GM19372 (cell line): Measurements from ENCODE around the gene CACNG4.
"Not testable (repeated sequence)": the region's sequence is repeated elsewhere in the genome, so short reads cannot be mapped to it uniquely, and the experiment has no call there.

Source experiments
- ATAC-seq: cut with Tn5 transposase; IDR thresholded peaks from one replicate; pipeline ENCODE4 v1.9.1; 2021; ENCODE audit warnings: mild to moderate bottlenecking, low read depth, moderate library complexity; ENCODE audit not compliant: unreplicated experiment

CACNG4 gene

DNA sequence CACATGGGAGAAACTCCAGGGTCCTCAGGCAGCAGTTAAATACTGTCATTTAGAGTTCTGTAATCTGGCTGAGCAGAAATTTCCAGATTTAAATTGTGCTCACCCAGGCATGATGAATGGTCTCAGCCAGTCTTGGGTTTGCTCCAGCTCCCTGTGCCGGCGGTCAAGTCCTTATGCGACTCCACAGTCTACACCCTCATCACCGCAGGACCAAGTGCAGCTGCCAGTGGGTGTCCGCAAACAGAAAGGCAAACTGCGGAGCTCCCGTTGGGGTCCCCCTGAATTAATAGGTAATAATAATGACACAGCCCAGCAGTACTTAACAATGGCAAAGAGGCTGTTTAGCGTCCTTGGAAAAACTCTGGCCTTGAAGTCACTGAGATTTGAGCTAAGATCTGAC is 3.9 kb upstream of the CACNG4 start:
- no peak for ATAC-seq

DNA sequence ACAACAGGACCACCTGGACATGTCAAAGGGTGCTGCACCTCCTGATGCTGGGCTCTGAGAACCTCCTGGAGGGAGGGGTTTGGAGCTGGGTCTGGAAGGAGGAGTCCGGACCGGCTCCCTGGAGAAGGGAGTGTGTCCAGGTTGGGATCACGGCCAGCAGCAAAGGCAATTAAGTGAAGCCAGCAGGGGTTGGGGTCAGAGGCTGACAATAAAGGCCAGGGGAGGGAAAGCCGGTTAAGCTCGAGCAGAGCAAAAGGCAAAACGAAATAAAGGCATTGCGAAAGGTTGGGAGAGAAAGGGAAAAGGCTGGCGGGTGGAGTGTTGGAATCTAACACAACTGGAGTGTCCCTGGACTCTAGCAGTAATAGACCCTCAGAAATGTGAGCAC is 992 bp upstream of the CACNG4 start:
- no peak for ATAC-seq

DNA sequence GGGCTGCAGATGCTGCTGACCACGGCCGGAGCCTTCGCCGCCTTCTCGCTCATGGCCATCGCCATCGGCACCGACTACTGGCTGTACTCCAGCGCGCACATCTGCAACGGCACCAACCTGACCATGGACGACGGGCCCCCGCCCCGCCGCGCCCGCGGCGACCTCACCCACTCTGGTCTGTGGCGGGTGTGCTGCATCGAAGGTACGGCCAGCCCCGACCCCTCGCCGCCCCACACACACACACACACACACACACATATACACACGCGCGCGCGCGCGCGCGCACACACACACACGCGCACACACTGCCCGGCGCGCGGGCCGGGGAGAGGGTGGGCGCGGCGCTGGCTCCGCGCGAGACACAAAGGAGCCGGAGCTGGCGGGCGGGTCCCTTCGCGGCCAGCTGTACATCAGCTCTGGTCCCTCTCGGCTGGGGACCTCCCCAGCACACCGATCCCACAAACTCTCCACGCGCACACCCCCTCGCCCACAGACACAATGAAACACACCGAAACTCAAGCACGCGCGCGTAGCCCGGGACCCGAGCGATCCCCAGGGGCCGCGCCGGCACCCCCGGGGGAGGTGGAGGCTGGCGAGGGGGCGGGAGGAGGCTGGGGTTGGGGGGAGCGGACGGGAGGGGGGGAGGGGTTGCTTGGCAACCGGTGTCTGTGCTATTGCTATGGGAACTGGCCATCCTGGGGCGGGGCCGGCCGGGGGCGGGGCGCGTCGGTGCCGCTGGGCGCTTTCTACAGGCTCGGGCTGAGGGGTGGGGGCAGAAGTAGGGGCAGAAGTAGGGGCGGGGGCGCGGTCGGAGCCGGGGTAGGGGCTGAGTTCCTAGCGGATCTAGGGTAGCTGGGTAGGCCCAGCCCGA is 658 bp downstream of the CACNG4 start:
- ATAC-seq, result no peak

DNA sequence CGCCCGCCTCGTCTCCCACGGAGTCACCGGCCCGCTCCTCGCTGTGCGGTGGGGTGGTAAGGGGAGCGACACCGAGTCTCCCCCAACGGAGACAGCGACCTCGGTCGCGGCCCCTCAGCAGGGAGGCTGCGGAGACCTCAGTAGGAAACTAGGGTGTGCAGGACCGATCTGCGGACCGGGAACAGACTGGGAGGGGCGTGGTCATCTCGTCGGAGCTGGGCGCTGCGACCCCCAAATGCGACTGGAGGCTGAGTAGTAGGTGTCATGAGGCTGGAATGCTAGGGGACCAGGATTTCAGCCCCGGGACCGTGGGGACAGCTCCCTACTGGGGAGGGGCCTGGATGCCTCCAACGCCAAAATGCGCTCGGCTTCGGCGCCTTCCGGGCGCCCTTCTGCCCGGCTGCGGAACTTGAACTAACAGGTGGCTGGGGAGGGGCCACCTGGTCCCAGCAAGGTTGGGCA is 1.3 kb downstream of the CACNG4 start:
- no peak for ATAC-seq

DNA sequence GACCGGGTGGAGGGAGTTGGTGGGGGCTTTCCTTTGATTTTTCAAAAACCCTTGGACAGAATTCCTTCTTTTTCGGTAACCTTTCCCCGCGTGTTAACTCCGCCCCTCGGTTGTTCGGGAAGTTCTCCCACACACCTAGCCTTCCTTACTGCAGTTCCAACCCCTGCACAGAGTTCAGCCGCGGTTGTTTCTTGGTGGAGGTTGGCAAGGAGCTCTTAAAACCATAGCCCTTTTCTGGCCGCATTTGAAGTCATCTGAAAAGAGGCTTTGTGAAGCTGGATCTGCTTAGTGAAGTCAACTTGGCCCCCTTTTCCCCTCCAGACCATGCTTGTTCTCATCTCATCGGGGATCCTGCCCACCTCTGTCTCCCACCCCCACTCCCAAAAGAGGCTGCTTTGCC is 1.8 kb downstream of the CACNG4 start:
- no peak for ATAC-seq

DNA sequence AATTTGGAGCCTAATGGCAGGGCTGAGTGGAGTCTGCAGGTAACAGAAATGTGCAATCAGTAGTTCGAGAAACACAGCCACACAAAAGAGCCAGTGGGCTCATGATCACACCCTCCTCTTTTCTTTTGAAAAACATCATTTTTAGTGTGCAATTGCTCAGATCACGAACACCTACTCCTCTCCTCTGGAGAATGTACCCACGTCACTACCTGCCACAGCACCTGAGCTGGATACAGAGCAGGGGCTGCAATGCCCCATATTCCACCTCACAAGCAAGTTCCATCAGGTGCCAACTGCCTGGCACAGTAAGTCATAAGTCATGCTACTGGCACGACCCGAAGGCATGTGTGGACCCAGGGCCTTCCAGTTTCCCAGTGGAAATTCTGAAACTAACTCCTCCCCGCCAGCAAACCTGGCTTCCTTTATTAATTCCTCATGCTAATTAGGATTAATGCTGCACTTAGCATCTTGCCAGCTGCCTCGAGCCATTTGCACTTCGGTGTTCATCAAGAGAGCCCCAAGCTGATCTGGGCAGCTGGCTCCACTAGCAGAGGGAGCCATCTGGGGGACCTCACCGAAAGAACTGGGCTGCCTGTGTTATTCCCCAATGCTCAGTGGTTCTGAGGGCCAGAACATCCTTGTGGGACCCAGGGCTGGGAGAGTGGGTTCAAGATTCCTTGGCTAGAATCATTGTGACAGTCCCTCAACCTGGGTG is 2.4 kb downstream of the CACNG4 start:
- no peak for ATAC-seq

DNA sequence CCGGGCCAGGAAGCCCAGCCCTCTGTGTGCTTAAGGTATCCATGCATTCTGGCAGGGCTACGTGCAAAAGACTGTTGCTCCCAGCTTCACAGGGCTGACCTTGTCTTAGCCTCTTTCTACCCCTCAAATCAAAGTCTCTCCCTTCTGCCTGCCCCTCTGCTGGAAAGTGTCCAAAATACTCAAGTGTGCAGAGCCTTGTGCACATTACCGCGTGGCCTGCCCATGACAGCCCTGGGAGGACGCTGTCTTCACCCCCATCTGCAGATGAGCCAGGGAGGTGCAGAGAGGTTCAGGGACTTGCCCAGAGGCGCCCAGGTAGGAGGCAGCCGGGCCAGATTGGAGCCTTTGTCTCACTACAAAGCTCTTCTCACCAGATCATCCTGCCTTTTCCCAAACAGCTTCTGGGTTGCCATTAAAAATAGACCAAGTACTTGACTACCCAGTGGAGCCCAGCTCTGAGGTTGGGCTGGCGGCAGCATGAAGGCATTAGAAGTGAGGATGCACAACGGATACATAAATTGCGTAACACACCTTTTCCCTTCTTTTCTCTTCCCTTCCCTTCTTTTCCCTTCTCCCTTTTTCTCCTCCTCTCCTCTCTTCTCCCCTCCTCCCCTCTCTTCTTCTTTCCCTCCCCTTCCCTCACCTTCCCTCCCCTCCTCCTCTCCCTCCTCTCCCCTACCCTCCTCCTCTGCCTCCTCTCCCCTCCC is 3.5 kb downstream of the CACNG4 start:
- no peak for ATAC-seq

DNA sequence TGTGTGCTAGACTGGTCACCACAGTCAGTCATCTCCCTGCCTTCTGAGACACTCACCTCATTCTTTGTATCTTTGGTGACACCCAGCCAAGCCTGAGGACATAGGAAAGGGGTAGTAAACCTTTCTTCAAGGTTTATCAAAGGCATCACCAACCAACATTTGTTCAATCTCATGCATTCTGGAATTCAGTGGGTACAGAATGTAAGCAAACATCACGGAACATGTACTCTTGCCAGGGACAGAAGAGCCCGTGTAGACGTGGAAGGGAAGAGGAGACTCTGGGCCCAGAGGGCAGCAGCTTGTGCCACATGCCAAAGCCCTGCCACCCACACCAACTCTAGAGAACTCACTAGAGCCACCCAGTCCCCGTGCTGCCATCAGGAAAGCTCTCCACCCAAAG is 4.4 kb downstream of the CACNG4 start:
- no peak for ATAC-seq

DNA sequence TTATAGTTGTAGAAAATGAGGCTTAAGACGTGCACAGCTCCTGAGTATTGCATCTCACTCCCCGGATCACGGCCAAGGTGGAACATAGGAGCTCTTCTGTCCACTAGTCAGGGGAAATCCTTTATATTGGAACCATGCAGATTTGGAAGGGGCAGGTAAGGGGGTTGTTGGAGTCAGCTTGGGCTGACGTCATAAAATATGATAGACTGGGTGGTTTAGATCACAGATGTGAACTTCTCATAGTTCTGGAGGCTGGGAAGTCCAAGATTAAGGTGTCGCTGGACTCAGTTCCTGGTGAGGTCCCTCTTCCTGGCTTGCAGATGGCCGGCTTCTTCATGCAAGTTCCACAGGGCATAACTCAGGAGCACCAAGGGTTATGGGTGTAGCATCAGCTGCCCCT is 5.6 kb downstream of the CACNG4 start:
- no peak for ATAC-seq

DNA sequence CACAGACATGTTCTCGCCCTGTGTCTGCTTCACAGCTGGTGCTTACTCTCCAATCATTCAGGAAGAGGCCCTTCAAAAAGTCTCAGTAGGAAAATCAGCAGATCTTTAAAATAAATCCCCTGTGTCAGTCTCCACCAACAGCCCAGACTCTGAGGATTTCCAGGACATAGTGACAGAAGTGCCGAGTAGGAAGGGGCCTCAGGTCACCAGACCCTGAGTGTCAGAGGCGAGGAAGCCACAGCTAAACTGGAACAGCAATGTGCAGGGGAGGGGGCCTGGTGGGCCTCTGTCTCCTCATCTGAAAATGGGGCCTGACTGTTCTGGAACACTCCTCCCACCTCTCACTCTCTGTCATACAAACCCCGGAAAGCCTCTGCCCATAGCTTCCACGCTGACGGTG is 6.3 kb downstream of the CACNG4 start:
- ATAC-seq, result no peak

DNA sequence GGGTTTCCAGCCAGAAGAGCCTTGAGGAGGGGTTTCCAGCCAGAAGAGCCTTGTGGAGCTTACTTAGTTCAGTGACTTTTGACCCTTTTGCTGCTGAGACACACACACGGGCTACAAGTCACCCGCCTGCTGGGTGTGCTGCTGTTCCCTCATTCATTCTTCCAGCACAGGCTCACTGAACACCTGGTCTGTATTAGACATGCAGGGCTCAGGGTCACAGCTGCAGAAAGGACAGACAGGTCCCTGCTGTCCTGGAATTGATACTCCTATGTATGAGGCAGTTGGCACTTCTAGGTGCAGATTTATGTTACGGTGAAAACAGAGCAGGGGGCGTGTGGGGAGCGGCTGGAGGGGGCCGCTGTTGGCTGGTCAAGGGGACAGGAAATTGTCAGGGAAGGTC is 6.8 kb downstream of the CACNG4 start:
- no peak for ATAC-seq

DNA sequence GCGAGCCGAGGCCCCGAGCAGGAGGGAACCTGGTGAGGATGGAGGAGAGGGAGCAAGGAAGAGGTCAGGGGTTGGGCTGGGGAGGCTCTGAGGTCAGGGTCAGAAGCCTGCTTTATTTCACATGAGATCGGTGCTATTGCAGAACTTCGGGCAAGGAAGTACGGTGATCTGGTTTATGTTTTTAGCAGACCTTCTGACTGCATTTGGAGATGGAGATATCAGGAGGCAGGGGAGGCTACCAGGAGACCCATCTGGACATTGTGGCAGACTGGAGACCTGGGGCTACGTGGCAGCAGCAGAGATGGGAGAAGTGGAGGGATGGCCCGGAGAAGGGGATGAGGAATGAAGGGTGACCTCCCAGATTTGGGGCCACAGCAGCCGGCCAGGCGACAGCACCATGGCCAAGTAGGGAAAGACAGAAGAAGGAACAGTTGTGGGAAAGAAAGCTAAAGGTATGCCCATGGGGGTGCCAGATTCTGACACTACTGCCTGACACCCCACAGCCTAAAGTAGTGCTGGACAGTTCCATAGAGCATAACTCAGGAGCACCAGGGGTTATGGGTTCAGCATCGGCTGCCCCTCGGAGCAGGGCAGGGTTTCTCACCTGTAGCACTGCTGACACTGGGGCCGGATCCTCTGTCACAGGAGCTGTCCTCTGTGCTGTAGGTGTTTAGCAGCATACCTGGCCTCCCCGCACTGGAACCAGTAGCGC is 7.4 kb downstream of the CACNG4 start:
- no peak for ATAC-seq

DNA sequence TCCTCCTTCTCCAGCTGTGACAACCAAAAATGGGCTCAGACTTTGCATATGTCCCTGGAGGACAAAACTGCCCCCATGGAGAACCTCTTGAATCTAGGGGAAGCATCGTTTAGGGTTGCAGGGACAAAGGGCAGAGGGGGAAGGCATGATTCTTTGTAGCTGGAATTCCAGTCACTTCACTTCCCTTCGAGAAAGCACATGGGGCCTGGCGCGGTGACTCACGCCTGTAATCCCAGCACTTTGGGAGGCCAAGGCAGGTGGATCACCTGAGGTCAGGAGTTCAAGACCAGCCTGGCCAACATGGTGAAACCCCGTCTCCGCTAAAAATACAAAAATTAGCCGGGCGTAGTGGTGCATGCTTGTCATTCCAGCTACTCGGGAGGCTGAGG is 7.9 kb downstream of the CACNG4 start:
- not testable (repeated sequence) for ATAC-seq

DNA sequence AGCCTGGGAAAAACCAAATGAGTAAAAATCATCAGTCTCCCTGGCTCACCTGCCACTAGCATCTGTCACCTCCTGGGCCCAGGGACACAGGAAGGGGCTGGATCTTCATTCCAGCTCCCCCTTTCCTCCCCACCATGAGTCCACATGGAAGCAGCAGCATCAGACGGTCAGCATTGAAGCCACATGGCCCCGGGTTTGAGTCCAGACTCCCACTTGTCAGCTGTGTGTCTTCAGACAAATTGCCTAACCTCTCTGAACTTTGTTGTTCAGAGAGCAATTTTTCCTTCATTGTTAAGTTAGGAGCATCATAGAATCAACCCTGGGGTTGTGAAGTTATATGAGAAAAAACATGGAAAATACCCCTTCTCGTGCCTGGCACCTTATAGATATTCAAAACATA is 10.7 kb downstream of the CACNG4 start:
- no peak for ATAC-seq

DNA sequence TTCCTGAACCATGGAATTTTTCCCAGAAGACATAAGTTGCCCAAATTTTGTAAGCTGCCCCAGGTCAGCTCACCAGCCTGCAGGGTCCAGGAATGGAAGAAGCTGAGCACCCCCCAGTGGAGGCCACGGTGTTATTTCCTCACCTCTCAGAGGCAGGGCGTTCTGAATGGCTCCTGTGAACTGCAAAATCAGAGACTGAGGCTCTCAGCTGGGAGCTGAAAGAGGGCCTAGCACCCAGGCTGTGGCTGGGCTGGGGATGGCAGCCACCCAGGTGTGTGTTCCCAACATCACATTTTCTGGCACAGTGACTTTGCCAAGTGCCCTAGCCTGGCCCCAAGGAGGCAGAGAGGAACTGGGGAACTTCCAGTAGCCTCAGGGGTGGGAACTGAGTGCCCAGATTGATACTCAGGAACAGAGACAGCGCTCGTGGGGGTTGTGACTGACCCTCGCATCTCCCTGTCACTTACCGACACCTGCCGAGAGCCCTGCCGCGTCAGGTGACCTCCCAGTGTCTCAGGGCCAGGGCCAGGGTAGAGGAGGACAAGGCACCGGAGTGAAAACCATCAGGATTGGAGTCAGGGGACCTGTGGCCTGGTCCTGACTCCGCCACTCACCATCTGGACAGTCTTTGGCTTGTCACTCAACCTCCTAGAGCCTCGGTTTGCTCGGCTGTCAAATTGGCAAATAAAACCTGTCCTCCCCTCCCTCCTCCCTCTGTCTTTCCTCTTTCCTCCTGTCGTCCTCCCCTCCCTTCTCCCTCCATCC is 11.3 kb downstream of the CACNG4 start:
- no peak for ATAC-seq

DNA sequence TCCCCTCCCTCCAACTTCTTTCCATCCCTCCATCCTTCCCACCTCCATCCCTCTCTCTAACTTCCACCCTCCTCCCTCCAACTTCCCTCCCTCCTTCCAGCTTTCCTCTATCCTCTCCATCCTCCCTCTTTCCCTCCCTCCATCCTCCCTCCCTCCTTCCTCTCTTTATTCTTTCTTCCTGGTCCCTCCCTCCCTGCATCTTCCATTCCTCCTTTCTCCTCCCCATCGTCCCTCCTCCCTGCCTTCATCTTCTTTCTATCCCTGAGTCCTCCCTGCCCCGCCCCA is 11.8 kb downstream of the CACNG4 start:
- no peak for ATAC-seq

DNA sequence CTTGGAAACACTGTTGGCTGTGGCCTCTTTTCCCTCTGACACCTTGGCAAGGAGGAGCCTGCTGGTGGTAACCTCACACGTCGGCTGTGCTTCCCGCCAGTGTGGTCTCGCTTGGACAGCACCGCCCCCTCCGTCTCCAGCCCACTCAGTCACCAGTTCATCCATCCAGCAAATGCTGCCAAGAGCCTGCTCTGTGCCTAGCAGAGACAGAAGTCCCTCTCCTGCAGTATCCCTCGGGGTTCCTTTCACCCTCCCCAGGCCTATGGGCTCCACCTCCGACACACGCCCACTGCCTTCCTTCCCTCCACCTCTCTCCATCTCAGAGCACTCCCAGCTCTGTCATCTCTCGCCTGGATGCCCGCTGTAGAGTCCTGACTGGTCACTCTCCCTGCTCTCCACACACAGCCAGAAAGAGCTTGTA is 12.3 kb downstream of the CACNG4 start:
- no peak for ATAC-seq

DNA sequence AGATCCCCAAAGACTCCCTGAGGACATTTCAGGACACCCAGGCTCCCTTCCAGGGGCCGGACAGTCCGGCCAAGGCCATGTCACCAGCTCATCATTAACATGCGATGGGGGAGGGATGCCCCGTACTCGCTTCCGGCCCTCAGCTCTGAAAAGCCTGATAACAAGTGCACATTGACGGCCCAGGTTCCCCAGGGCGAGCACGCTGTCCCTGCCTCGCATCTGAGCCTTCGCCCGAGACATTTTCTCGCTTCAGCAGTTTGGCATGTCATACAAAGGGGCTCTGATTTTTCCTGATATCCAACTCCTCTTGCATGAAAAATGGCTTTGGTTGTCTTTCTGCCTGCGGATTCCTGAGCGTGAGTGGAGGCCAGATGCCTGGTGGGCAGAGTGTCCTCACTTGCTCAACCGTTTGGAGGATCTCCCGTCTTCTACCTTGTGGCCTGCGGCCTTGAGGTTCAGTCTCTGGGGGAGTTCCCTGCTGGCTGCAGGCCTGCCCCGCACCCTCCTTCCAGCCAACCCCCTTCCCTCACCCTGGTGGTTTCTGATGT is 14.1 kb downstream of the CACNG4 start:
- ATAC-seq, result no peak

DNA sequence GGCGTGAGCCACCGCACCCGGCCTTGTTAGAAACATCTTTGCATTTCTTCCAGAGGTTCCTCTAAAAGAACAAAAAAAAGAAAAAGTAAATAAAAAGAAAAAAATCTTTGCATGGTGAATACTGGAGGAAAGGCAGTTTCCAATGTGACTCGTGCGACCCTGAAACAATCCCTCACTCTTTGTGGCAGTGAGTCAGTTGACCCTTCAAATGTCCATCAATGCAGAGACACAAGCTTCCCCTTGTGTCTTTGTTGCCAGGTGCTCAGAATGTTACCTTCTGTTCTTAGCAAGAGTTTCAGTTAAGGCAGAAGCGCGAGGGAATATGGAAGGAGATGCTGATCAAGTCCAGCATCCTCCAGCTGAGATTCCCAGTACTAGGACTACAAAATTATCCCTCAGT is 16.4 kb downstream of the CACNG4 start:
- ATAC-seq, result no peak

DNA sequence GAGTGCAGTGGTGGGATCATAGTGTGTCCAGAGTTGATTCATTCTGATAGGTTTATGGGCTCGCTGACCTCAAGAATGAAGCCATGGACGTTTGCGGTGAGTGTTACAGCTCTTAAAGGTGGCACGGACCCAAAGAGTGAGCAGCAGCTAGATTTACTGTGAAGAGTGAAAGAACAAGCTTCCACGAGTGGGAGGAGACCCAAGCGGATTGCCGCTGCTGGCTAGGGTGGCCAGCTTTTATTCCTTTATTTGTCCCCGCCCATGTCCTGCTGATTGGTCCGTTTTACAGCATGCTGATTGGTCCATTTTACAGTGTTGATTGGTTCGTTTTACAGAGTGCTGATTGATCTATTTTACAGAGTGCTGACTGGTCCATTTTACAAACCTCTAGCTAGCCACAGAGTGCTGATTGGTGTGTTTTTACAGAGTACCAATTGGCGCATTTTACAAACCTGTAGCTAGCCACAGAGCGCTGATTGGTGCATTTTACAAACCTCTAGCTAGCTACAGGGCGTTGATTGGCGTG is 17.5 kb downstream of the CACNG4 start:
- ATAC-seq, result no peak
